GM23338 (cell line): ENCODE measurements around the gene RFX4. TPM values are rescaled to one million over a fixed set of nuclear protein-coding genes. Genes with fewer than 3 reads are reported as not detected.

Source experiments
- ATAC-seq: fragments of 200-7000 bp; cut with Tn5 transposase; 3 replicates; pipeline ENCODE4 v1.9.1; 2020
- DNase-seq: peaks from one replicate; pipeline ENCODE4 v3.0.0-alpha.2; 2015; ENCODE audit warnings: low spot score
- H2AFZ ChIP-seq: fragments of 200-600 bp; sonication (generic); 2 replicates; pipeline ENCODE4 v1.8.0; 2016; ENCODE audit warnings: antibody characterized with exemption, mild to moderate bottlenecking, moderate library complexity
- H3F3A ChIP-seq: fragments of 200-600 bp; sonication (generic); replicated peaks from 2 replicates; pipeline ENCODE4 v1.8.0; 2017; ENCODE audit warnings: antibody characterized with exemption, mixed run types, low read depth
- H3K27ac ChIP-seq: fragments of 200-600 bp; sonication (generic); 2 replicates; pipeline ENCODE4 v1.6.1; 2016; ENCODE audit warnings: low read depth
- H3K27me3 ChIP-seq: fragments of 200-600 bp; sonication (generic); 2 replicates; pipeline ENCODE4 v1.8.0; 2016; ENCODE audit warnings: mild to moderate bottlenecking, mixed run types, moderate library complexity; ENCODE audit not compliant: insufficient read depth
- H3K36me3 ChIP-seq: fragments of 200-600 bp; sonication (generic); 2 replicates; pipeline ENCODE4 v1.8.0; 2016; ENCODE audit warnings: mild to moderate bottlenecking; ENCODE audit not compliant: insufficient read depth
- H3K4me1 ChIP-seq: fragments of 200-600 bp; sonication (generic); 2 replicates; pipeline ENCODE4 v1.8.0; 2016; ENCODE audit warnings: mild to moderate bottlenecking, moderate library complexity; ENCODE audit not compliant: insufficient read depth
- H3K4me2 ChIP-seq: fragments of 200-600 bp; sonication (generic); 2 replicates; pipeline ENCODE4 v1.7.1; 2017; ENCODE audit warnings: mixed run types
- H3K4me3 ChIP-seq: fragments of 200-600 bp; sonication (generic); 2 replicates; pipeline ENCODE4 v1.6.1; 2016; ENCODE audit warnings: mixed run types
- H3K79me2 ChIP-seq: fragments of 200-600 bp; sonication (generic); replicated peaks from 2 replicates; pipeline ENCODE4 v1.8.0; 2017; ENCODE audit warnings: mild to moderate bottlenecking; ENCODE audit not compliant: insufficient read depth
- H3K9me2 ChIP-seq: fragments of 200-600 bp; sonication (generic); 2 replicates; pipeline ENCODE4 v1.8.0; 2017; ENCODE audit not compliant: insufficient read depth
- H4K20me1 ChIP-seq: fragments of 200-600 bp; sonication (generic); replicated peaks from 2 replicates; pipeline ENCODE4 v1.8.0; 2017; ENCODE audit warnings: mild to moderate bottlenecking; ENCODE audit not compliant: insufficient read depth
- H3K27ac Mint-ChIP-seq: 2 replicates; pipeline ENCODE4 v1.8.0; 2020; ENCODE audit warnings: inconsistent platforms, mild to moderate bottlenecking, moderate library complexity, mixed read lengths
- H3K27me3 Mint-ChIP-seq: 3 replicates; pipeline ENCODE4 v1.8.0; 2022; ENCODE audit warnings: low read depth, mild to moderate bottlenecking, moderate library complexity, mixed read lengths, inconsistent platforms; ENCODE audit not compliant: insufficient read depth, poor library complexity
- H3K36me3 Mint-ChIP-seq: 3 replicates; pipeline ENCODE4 v1.8.0; 2021; ENCODE audit warnings: low read depth, mild to moderate bottlenecking, inconsistent platforms, moderate library complexity, mixed read lengths
- H3K4me1 Mint-ChIP-seq: 3 replicates; pipeline ENCODE4 v1.8.0; 2020; ENCODE audit warnings: mild to moderate bottlenecking, inconsistent platforms, mixed read lengths
- H3K4me3 Mint-ChIP-seq: 3 replicates; pipeline ENCODE4 v1.8.0; 2021; ENCODE audit warnings: moderate library complexity, mild to moderate bottlenecking, inconsistent platforms, mixed read lengths
- H3K9me3 Mint-ChIP-seq: 3 replicates; pipeline ENCODE4 v1.8.0; 2020; ENCODE audit warnings: moderate library complexity, mild to moderate bottlenecking, inconsistent platforms, mixed read lengths
- CREB1 ChIP-seq: fragments of 250-450 bp; sonication (Bioruptor Pico); IDR thresholded peaks from 2 replicates; pipeline ENCODE4 v1.5.0; 2020; ENCODE audit warnings: low read depth, mild to moderate bottlenecking, moderate library complexity
- EZH2 ChIP-seq: fragments of 200-600 bp; sonication (generic); IDR thresholded peaks from one replicate; pipeline ENCODE4 v1.8.0; 2017; ENCODE audit warnings: antibody characterized with exemption, mild to moderate bottlenecking, low read depth; ENCODE audit not compliant: unreplicated experiment
- EZH2phosphoT487 ChIP-seq: fragments of 200-600 bp; sonication (generic); IDR thresholded peaks from one replicate; pipeline ENCODE4 v1.8.1; 2018; ENCODE audit warnings: antibody characterized with exemption; ENCODE audit not compliant: unreplicated experiment
- POLR2AphosphoS5 ChIP-seq: IDR thresholded peaks from 2 replicates; pipeline ENCODE4 v1.6.1; 2016; ENCODE audit warnings: antibody characterized with exemption, low read depth
- STAT1 ChIP-seq: IDR thresholded peaks from one replicate; pipeline ENCODE4 v1.6.1; 2016; ENCODE audit warnings: antibody characterized with exemption; ENCODE audit not compliant: unreplicated experiment
- ZNF114 ChIP-seq: fragments of 250-450 bp; sonication (Bioruptor Pico); IDR thresholded peaks from 2 replicates; pipeline ENCODE4 v1.5.0; 2020; ENCODE audit warnings: mild to moderate bottlenecking, moderate library complexity
- polyA plus RNA-seq: library from polyadenylated mRNA; unstranded; fragments of >200 nt; fragmentation: Nextera tagmentation; extraction: Ambion mirVana; gene quantifications from 2 replicates; pipeline ENCODE4 v1.2.1, GENCODE V29; 2016
- total RNA-seq: library from RNA; depleted of rRNA; stranded (reverse); fragments of >200 nt; shearing (Covaris generic); gene quantifications from 2 replicates; pipeline ENCODE4 v1.2.3, GENCODE V29; 2014
- TF ChIP-seq, protein P1 (sequence below): IDR thresholded peaks from 2 replicates; pipeline ENCODE4 v1.6.1; 2016; ENCODE audit warnings: antibody characterized with exemption
- TF ChIP-seq, protein P2 (sequence below): fragments of 250-450 bp; sonication (Bioruptor Pico); IDR thresholded peaks from 2 replicates; pipeline ENCODE4 v1.5.0; 2020; ENCODE audit warnings: mild to moderate bottlenecking, moderate library complexity
- TF ChIP-seq, protein P3 (sequence below), 2 experiments: fragments of 200-600 bp in 1 of 2; sonication (generic) in 1 of 2; conservative IDR thresholded peaks; 2 replicates each; pipeline versions ENCODE4 v1.5.1 to v1.6.1; 2016 to 2017; ENCODE audit warnings: antibody characterized with exemption in 2 of 2, low read depth in 2 of 2, mild to moderate bottlenecking in 2 of 2, moderate library complexity in 1 of 2

RFX4 gene
- total and polyA plus RNA-seq, 2 experiments from 2014 or later: 0.23 TPM; not detected in 1

- peaks cover 6% of the 10 kb centered on the region; the same call in 1 of the 2 replicates for H3K9me2 ChIP-seq
- ATAC-seq (no peak), DNase-seq (no peak)
- no peaks in the 10 kb centered on the region for H3K9me3 Mint-ChIP-seq
- no peaks in the 10 kb centered on the region for H3K36me3 Mint-ChIP-seq
- H3K4me3 Mint-ChIP-seq: no peak overlapping the region
- H3K27ac Mint-ChIP-seq: no peak overlapping the region
- no peaks in the 10 kb centered on the region for H3K27me3 ChIP-seq
- no peaks in the 10 kb centered on the region for H3K27me3 Mint-ChIP-seq
- H3K4me2 ChIP-seq: no peak overlapping the region
- TF ChIP-seq STAT1 (no peak), EZH2phosphoT487 (no peak), POLR2AphosphoS5 (no peak), EZH2 (no peak)
- TF ChIP-seq, protein P1, sequence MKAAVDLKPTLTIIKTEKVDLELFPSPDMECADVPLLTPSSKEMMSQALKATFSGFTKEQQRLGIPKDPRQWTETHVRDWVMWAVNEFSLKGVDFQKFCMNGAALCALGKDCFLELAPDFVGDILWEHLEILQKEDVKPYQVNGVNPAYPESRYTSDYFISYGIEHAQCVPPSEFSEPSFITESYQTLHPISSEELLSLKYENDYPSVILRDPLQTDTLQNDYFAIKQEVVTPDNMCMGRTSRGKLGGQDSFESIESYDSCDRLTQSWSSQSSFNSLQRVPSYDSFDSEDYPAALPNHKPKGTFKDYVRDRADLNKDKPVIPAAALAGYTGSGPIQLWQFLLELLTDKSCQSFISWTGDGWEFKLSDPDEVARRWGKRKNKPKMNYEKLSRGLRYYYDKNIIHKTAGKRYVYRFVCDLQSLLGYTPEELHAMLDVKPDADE: no peak
- H3K4me3 ChIP-seq: no peak overlapping the region
- peaks cover 11% of the 10 kb centered on the region for H3K4me1 ChIP-seq
- peaks cover 8% of the 10 kb centered on the region; the same call in 1 of the 2 replicates for H3F3A ChIP-seq
- 0 out of 2 replicates have a peak overlapping the region, but pooled peaks have one; percentile 69 for H2AFZ ChIP-seq
- H3K4me1 Mint-ChIP-seq: peaks cover 25% of the 10 kb centered on the region
- no peaks in the 10 kb centered on the region for H3K79me2 ChIP-seq
- no peaks in the 10 kb centered on the region for H3K36me3 ChIP-seq
- no peaks in the 10 kb centered on the region for H4K20me1 ChIP-seq
- H3K27ac ChIP-seq: no peak overlapping the region
These were observed 175.0 kb downstream of the RFX4 start for GRCh38 chr12:106757623-106758348.

- H3K4me1 ChIP-seq: peaks cover 11% of the 10 kb centered on the region
- ATAC-seq (no peak), DNase-seq (no peak)
- no peaks in the 10 kb centered on the region for H3K27me3 ChIP-seq
- Mint-ChIP-seq H3K4me3 (no peak overlapping the region), H3K9me3 (no peaks in the 10 kb centered on the region), H3K36me3 (no peaks in the 10 kb centered on the region), H3K27me3 (no peaks in the 10 kb centered on the region), H3K4me1 (peaks cover 25% of the 10 kb centered on the region), H3K27ac (no peak overlapping the region)
- no peak overlapping the region for H3K4me3 ChIP-seq
- H3K79me2 ChIP-seq: no peaks in the 10 kb centered on the region
- no peak overlapping the region for H2AFZ ChIP-seq
- no peaks in the 10 kb centered on the region for H3K36me3 ChIP-seq
- no peak overlapping the region for H3K27ac ChIP-seq
- H3F3A ChIP-seq: peaks cover 8% of the 10 kb centered on the region; the same call in 1 of the 2 replicates
- no peak overlapping the region for H3K4me2 ChIP-seq
- H4K20me1 ChIP-seq: no peaks in the 10 kb centered on the region
- H3K9me2 ChIP-seq: peaks cover 6% of the 10 kb centered on the region; the same call in 1 of the 2 replicates
- TF ChIP-seq, protein P1: no peak
- TF ChIP-seq, protein P2, sequence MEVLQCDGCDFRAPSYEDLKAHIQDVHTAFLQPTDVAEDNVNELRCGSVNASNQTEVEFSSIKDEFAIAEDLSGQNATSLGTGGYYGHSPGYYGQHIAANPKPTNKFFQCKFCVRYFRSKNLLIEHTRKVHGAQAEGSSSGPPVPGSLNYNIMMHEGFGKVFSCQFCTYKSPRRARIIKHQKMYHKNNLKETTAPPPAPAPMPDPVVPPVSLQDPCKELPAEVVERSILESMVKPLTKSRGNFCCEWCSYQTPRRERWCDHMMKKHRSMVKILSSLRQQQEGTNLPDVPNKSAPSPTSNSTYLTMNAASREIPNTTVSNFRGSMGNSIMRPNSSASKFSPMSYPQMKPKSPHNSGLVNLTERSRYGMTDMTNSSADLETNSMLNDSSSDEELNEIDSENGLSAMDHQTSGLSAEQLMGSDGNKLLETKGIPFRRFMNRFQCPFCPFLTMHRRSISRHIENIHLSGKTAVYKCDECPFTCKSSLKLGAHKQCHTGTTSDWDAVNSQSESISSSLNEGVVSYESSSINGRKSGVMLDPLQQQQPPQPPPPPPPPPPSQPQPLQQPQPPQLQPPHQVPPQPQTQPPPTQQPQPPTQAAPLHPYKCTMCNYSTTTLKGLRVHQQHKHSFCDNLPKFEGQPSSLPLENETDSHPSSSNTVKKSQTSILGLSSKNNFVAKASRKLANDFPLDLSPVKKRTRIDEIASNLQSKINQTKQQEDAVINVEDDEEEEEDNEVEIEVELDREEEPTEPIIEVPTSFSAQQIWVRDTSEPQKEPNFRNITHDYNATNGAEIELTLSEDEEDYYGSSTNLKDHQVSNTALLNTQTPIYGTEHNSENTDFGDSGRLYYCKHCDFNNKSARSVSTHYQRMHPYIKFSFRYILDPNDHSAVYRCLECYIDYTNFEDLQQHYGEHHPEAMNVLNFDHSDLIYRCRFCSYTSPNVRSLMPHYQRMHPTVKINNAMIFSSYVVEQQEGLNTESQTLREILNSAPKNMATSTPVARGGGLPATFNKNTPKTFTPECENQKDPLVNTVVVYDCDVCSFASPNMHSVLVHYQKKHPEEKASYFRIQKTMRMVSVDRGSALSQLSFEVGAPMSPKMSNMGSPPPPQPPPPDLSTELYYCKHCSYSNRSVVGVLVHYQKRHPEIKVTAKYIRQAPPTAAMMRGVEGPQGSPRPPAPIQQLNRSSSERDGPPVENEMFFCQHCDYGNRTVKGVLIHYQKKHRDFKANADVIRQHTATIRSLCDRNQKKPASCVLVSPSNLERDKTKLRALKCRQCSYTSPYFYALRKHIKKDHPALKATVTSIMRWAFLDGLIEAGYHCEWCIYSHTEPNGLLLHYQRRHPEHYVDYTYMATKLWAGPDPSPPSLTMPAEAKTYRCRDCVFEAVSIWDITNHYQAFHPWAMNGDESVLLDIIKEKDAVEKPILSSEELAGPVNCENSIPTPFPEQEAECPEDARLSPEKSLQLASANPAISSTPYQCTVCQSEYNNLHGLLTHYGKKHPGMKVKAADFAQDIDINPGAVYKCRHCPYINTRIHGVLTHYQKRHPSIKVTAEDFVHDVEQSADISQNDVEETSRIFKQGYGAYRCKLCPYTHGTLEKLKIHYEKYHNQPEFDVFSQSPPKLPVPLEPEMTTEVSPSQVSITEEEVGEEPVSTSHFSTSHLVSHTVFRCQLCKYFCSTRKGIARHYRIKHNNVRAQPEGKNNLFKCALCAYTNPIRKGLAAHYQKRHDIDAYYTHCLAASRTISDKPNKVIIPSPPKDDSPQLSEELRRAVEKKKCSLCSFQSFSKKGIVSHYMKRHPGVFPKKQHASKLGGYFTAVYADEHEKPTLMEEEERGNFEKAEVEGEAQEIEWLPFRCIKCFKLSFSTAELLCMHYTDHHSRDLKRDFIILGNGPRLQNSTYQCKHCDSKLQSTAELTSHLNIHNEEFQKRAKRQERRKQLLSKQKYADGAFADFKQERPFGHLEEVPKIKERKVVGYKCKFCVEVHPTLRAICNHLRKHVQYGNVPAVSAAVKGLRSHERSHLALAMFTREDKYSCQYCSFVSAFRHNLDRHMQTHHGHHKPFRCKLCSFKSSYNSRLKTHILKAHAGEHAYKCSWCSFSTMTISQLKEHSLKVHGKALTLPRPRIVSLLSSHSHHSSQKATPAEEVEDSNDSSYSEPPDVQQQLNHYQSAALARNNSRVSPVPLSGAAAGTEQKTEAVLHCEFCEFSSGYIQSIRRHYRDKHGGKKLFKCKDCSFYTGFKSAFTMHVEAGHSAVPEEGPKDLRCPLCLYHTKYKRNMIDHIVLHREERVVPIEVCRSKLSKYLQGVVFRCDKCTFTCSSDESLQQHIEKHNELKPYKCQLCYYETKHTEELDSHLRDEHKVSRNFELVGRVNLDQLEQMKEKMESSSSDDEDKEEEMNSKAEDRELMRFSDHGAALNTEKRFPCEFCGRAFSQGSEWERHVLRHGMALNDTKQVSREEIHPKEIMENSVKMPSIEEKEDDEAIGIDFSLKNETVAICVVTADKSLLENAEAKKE (CRISPR knock-in tag): no peak
- TF ChIP-seq CREB1 (CRISPR knock-in tag) (no peak), ZNF114 (CRISPR knock-in tag) (no peak), STAT1 (no peak), POLR2AphosphoS5 (no peak)
- TF ChIP-seq, protein P3, sequence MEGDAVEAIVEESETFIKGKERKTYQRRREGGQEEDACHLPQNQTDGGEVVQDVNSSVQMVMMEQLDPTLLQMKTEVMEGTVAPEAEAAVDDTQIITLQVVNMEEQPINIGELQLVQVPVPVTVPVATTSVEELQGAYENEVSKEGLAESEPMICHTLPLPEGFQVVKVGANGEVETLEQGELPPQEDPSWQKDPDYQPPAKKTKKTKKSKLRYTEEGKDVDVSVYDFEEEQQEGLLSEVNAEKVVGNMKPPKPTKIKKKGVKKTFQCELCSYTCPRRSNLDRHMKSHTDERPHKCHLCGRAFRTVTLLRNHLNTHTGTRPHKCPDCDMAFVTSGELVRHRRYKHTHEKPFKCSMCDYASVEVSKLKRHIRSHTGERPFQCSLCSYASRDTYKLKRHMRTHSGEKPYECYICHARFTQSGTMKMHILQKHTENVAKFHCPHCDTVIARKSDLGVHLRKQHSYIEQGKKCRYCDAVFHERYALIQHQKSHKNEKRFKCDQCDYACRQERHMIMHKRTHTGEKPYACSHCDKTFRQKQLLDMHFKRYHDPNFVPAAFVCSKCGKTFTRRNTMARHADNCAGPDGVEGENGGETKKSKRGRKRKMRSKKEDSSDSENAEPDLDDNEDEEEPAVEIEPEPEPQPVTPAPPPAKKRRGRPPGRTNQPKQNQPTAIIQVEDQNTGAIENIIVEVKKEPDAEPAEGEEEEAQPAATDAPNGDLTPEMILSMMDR (conservative IDR thresholded peaks at IDR 0.05; ENCODE audit: low read depth in 2 of 2): no peak
These were observed 175.7 kb downstream of the RFX4 start for GRCh38 chr12:106758349-106759110.
